ENCODE measurements around the gene UROS. TPM values are rescaled to one million over a fixed set of nuclear protein-coding genes. Genes with fewer than 3 reads are reported as not detected.

UROS gene
- total RNA-seq, 1 donor, result 90.5 TPM

DNA sequence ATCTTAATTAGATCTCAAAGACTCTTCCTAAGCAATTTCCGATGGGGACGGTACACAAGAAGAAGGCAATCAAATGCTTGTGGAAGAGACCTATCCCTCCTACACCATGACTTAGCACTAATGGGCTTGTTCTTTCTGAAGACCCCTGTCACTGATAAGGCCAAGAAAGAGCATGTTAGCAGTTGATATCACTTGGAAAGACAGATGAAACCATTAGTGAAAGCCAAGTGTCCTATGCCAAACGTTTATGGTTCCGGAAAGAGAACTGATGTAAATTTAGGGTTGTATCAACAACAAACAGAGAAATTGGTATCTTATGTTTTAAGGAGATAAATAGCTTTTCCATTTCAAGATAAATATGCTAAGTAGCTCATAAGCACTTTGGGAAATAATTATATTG, 6.5 kb downstream of the UROS start:
- Histone ChIP-seq H3K27me3 (ENCODE audit: insufficient read depth, low read length) (no peaks in the 10 kb centered on the region), H3K79me2 (ENCODE audit: insufficient read depth, low read length) (peaks cover 18% of the 10 kb centered on the region), H3K4me3 (ENCODE audit: insufficient read depth, low read length) (no peak overlapping the region), H2AFZ (ENCODE audit: low read length) (no peak overlapping the region), H3K4me2 (ENCODE audit: insufficient read depth, low read length) (no peak overlapping the region), H4K20me1 (ENCODE audit: insufficient read depth, low read length) (no peaks in the 10 kb centered on the region), H3K36me3 (ENCODE audit: insufficient read depth, low read length) (peaks cover 31% of the 10 kb centered on the region), H3K4me1 (ENCODE audit: insufficient read depth, low read length) (no peaks in the 10 kb centered on the region), H3K27ac (ENCODE audit: low read depth, low read length) (no peak overlapping the region), H3K9me3 (ENCODE audit: low read depth, low read length) (no peaks in the 10 kb centered on the region)
- DNase-seq (ENCODE audit: insufficient read length, low spot score, missing footprints), result no peak
- TF ChIP-seq, protein P1, sequence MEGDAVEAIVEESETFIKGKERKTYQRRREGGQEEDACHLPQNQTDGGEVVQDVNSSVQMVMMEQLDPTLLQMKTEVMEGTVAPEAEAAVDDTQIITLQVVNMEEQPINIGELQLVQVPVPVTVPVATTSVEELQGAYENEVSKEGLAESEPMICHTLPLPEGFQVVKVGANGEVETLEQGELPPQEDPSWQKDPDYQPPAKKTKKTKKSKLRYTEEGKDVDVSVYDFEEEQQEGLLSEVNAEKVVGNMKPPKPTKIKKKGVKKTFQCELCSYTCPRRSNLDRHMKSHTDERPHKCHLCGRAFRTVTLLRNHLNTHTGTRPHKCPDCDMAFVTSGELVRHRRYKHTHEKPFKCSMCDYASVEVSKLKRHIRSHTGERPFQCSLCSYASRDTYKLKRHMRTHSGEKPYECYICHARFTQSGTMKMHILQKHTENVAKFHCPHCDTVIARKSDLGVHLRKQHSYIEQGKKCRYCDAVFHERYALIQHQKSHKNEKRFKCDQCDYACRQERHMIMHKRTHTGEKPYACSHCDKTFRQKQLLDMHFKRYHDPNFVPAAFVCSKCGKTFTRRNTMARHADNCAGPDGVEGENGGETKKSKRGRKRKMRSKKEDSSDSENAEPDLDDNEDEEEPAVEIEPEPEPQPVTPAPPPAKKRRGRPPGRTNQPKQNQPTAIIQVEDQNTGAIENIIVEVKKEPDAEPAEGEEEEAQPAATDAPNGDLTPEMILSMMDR (IDR thresholded peaks at IDR 0.05; ENCODE audit: extremely low read depth, low read depth, low read length), result no peak

DNA sequence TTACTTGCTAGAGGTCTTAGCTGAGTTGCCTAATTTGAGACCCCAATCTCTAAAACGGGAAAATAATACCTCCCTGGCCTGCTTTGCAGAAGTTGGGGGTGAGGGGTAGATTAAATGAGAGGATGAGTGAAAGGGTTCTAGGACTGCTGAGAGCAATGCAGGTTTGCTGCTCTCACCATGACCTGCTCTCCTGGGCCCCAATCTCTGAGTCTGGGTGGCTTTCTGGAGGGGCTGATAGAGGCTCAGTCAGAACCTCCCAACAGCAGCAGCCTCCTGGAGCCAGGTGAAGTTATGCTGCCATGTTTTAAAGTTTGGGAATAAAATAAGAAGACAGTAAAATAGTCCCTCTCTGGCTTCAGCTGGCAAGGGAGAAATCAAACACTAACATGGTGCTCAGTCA, 7.3 kb downstream of the UROS start:
- Histone ChIP-seq H3K27ac (ENCODE audit: low read depth, low read length) (no peak overlapping the region), H3K36me3 (ENCODE audit: insufficient read depth, low read length) (peaks cover 37% of the 10 kb centered on the region), H4K20me1 (ENCODE audit: insufficient read depth, low read length) (no peaks in the 10 kb centered on the region), H3K4me1 (ENCODE audit: insufficient read depth, low read length) (no peaks in the 10 kb centered on the region), H3K4me3 (ENCODE audit: insufficient read depth, low read length) (no peak overlapping the region), H3K4me2 (ENCODE audit: insufficient read depth, low read length) (no peak overlapping the region), H3K27me3 (ENCODE audit: insufficient read depth, low read length) (no peaks in the 10 kb centered on the region), H3K79me2 (ENCODE audit: insufficient read depth, low read length) (peaks cover 11% of the 10 kb centered on the region), H2AFZ (ENCODE audit: low read length) (no peak overlapping the region), H3K9me3 (ENCODE audit: low read depth, low read length) (no peaks in the 10 kb centered on the region)
- no peak for DNase-seq (ENCODE audit: insufficient read length, low spot score, missing footprints)
- TF ChIP-seq, protein P1 (IDR thresholded peaks at IDR 0.05; ENCODE audit: extremely low read depth, low read depth, low read length), result no peak

DNA sequence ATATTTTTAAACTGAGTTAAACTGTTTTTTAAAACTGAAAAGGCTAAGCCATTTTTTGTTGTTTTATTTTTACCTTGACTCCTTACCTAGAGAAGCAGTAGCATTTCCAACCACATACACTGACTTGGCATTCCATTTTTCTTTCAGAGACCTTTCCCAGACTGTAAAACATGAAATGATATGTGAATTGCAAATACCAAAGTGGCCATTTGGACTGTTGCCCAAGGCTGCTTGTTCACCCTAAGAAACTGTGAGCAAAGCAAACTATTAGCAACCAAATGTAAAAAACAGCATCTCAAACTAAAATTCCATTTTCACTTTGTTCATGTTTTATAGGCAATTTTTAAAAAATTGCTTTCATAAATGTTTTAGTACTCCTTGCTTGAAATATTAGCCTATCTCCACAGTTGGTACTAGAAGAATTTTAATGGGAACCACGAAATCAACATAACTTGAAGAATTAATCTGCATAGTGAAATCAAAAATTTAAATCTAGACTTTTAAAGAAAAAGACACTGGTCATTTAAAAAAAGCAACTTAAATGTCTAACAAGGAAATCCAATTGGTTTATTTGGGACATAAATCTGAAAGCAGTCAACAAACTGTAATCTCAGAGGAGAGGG, 10.8 kb downstream of the UROS start:
- Histone ChIP-seq H4K20me1 (ENCODE audit: insufficient read depth, low read length) (no peaks in the 10 kb centered on the region), H3K27me3 (ENCODE audit: insufficient read depth, low read length) (no peaks in the 10 kb centered on the region), H3K9me3 (ENCODE audit: low read depth, low read length) (no peaks in the 10 kb centered on the region), H3K4me1 (ENCODE audit: insufficient read depth, low read length) (no peaks in the 10 kb centered on the region), H3K27ac (ENCODE audit: low read depth, low read length) (peak overlapping the region; percentile 18), H3K4me3 (ENCODE audit: insufficient read depth, low read length) (no peak overlapping the region), H2AFZ (ENCODE audit: low read length) (no peak overlapping the region), H3K4me2 (ENCODE audit: insufficient read depth, low read length) (no peak overlapping the region), H3K79me2 (ENCODE audit: insufficient read depth, low read length) (peaks cover 3% of the 10 kb centered on the region), H3K36me3 (ENCODE audit: insufficient read depth, low read length) (peaks cover 63% of the 10 kb centered on the region)
- TF ChIP-seq, protein P1 (IDR thresholded peaks at IDR 0.05; ENCODE audit: extremely low read depth, low read depth, low read length), result no peak
- no peak for DNase-seq (ENCODE audit: insufficient read length, low spot score, missing footprints)

DNA sequence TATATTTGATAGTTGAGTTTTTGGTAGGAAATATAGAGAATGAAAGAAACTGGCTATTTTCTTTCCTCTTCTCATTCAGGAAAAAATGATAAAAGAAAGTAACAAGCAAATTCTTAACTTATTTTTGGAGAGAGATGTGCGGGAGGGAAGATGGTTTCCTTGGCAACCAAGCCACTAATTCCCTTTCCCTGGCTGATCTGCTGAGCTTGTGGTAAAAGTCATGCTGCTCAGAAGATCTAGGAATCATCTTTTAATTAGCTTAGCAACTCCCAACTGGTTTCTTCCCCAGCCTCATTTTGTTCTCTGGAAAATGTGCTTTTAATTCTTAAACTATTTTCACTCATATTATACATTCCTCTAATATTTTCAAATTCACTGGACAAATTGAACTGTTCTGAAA, 11.8 kb downstream of the UROS start:
- Histone ChIP-seq H3K4me2 (ENCODE audit: insufficient read depth, low read length) (no peak overlapping the region), H3K36me3 (ENCODE audit: insufficient read depth, low read length) (peaks cover 73% of the 10 kb centered on the region), H3K27ac (ENCODE audit: low read depth, low read length) (no peak overlapping the region), H4K20me1 (ENCODE audit: insufficient read depth, low read length) (no peaks in the 10 kb centered on the region), H3K4me3 (ENCODE audit: insufficient read depth, low read length) (no peak overlapping the region), H3K4me1 (ENCODE audit: insufficient read depth, low read length) (no peaks in the 10 kb centered on the region), H2AFZ (ENCODE audit: low read length) (no peak overlapping the region), H3K27me3 (ENCODE audit: insufficient read depth, low read length) (no peaks in the 10 kb centered on the region), H3K79me2 (ENCODE audit: insufficient read depth, low read length) (no peaks in the 10 kb centered on the region), H3K9me3 (ENCODE audit: low read depth, low read length) (no peaks in the 10 kb centered on the region)
- TF ChIP-seq, protein P1 (IDR thresholded peaks at IDR 0.05; ENCODE audit: extremely low read depth, low read depth, low read length), result no peak
- DNase-seq (ENCODE audit: insufficient read length, low spot score, missing footprints), result no peak
